Measurements from ENCODE around the gene EBP. TPM values are rescaled to one million over a fixed set of nuclear protein-coding genes. Genes with fewer than 3 reads are reported as not detected.

Gene EBP
- polyA plus RNA-seq, 1 donor (not counting 4 experiments of a cell fraction or from before 2014, with no cell fraction given), result 194 TPM

DNA sequence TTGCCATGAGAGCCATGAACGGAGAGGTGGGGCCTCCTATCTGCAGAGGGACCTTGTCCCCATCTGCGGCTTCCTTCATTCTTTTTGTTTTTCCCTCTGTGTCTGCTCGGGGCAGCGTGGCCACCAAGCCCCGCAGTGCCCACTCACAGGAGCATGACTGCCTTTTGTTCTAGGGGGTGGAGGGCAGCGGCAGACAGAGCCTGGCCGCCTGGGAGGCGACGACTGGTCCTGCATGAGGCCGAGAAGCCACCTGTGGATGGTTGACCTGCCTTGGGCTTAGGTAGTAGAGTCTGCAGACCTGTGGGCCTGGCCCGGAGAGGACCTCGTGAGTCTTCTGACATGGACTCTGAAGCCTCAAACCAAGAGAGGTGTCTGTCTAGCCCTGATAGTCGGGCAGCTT lies 54.0 kb downstream of the EBP start:
- Histone ChIP-seq H3K4me3 (ENCODE audit: control insufficient read depth in 2 of 3, extremely low read depth in 1 of 3, insufficient read depth in 2 of 3, low read depth in 1 of 3, low read length in 3 of 3) (peak overlapping the region; percentile 60 to 92 (median 63)), H4K20me1 (ENCODE audit: control insufficient read depth, extremely low read depth, insufficient read depth, low read length) (no peaks in the 10 kb centered on the region), H3K27ac (ENCODE audit: control insufficient read depth, insufficient read depth, low read length) (peak overlapping the region; percentile 96), H3K9me1 (ENCODE audit: control insufficient read depth, extremely low read depth, insufficient read depth, low read length) (no peaks in the 10 kb centered on the region), H3K27me3 (ENCODE audit: control insufficient read depth, extremely low read depth, insufficient read depth, low read length) (no peaks in the 10 kb centered on the region), H3K79me2 (ENCODE audit: control insufficient read depth, insufficient read depth, low read length) (peaks cover 20% of the 10 kb centered on the region), H3K36me3 (ENCODE audit: control insufficient read depth in 2 of 2, extremely low read depth in 1 of 2, insufficient read depth in 2 of 2, low read length in 2 of 2) (peaks cover 6 to 16% of the 10 kb centered on the region in 2 experiments), H2AFZ (ENCODE audit: control insufficient read depth, low read length) (no peak overlapping the region), H3K4me2 (ENCODE audit: control insufficient read depth, extremely low read depth, insufficient read depth, low read depth, low read length) (peak overlapping the region; percentile 85), H3K9ac (ENCODE audit: control insufficient read depth, extremely low read depth, insufficient read depth, low read length) (peak overlapping the region; percentile 98), H3K9me3 (ENCODE audit: control insufficient read depth, low read depth, low read length) (no peaks in the 10 kb centered on the region), H3K4me1 (ENCODE audit: control insufficient read depth, extremely low read depth, insufficient read depth, low read length) (peaks cover 26% of the 10 kb centered on the region)
- FAIRE-seq (no peak), DNase-seq (ENCODE audit: low read depth, low spot score) (no peak)
- dilution Hi-C loops (cut with MboI; ENCODE audit: extremely low pct_ligation_motif_present, low sequenced_read_pairs), result no loop called here
- TF ChIP-seq, protein P1, sequence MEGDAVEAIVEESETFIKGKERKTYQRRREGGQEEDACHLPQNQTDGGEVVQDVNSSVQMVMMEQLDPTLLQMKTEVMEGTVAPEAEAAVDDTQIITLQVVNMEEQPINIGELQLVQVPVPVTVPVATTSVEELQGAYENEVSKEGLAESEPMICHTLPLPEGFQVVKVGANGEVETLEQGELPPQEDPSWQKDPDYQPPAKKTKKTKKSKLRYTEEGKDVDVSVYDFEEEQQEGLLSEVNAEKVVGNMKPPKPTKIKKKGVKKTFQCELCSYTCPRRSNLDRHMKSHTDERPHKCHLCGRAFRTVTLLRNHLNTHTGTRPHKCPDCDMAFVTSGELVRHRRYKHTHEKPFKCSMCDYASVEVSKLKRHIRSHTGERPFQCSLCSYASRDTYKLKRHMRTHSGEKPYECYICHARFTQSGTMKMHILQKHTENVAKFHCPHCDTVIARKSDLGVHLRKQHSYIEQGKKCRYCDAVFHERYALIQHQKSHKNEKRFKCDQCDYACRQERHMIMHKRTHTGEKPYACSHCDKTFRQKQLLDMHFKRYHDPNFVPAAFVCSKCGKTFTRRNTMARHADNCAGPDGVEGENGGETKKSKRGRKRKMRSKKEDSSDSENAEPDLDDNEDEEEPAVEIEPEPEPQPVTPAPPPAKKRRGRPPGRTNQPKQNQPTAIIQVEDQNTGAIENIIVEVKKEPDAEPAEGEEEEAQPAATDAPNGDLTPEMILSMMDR (optimal IDR thresholded peaks at IDR 0.05 in 1 of 3, IDR thresholded peaks at IDR 0.05 in 1 of 3, conservative IDR thresholded peaks at IDR 0.05 in 1 of 3; ENCODE audit: extremely low read depth in 1 of 3, insufficient read depth in 2 of 3, low read length in 3 of 3), result no peak
- no peak for TF ChIP-seq EZH2 (IDR thresholded peaks at IDR 0.05; ENCODE audit: low read length)

DNA sequence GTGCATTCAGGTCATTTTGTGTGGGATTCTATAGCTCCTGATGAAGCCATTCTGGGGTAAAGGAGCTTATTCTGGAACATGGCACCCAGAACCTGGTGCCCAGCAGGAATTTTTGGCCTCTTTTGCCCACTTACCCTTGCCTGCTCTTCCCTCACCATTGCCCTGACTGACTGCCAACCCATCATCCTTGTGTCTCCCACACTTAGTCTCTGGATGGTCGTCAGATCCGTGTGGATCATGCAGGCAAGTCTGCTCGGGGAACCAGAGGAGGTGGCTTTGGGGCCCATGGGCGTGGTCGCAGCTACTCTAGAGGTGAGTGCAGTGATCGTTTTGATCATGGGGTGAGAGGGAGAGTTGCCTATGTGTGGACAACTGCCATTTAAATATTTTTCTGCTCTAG lies 54.5 kb downstream of the EBP start:
- Histone ChIP-seq H3K4me2 (ENCODE audit: control insufficient read depth, extremely low read depth, insufficient read depth, low read depth, low read length) (peak overlapping the region; percentile 85), H3K4me3 (ENCODE audit: control insufficient read depth in 2 of 3, extremely low read depth in 1 of 3, insufficient read depth in 2 of 3, low read depth in 1 of 3, low read length in 3 of 3) (peak overlapping the region; percentile 60 to 92 (median 63)), H3K4me1 (ENCODE audit: control insufficient read depth, extremely low read depth, insufficient read depth, low read length) (peaks cover 27% of the 10 kb centered on the region), H4K20me1 (ENCODE audit: control insufficient read depth, extremely low read depth, insufficient read depth, low read length) (no peaks in the 10 kb centered on the region), H2AFZ (ENCODE audit: control insufficient read depth, low read length) (no peak overlapping the region), H3K36me3 (ENCODE audit: control insufficient read depth in 2 of 2, extremely low read depth in 1 of 2, insufficient read depth in 2 of 2, low read length in 2 of 2) (peaks cover 6 to 16% of the 10 kb centered on the region in 2 experiments), H3K79me2 (ENCODE audit: control insufficient read depth, insufficient read depth, low read length) (peaks cover 20% of the 10 kb centered on the region), H3K27ac (ENCODE audit: control insufficient read depth, insufficient read depth, low read length) (peak overlapping the region; percentile 96), H3K9me1 (ENCODE audit: control insufficient read depth, extremely low read depth, insufficient read depth, low read length) (no peaks in the 10 kb centered on the region), H3K27me3 (ENCODE audit: control insufficient read depth, extremely low read depth, insufficient read depth, low read length) (no peaks in the 10 kb centered on the region), H3K9ac (ENCODE audit: control insufficient read depth, extremely low read depth, insufficient read depth, low read length) (peak overlapping the region; percentile 98), H3K9me3 (ENCODE audit: control insufficient read depth, low read depth, low read length) (no peaks in the 10 kb centered on the region)
- DNase-seq (ENCODE audit: low read depth, low spot score) (no peak), FAIRE-seq (no peak)
- dilution Hi-C loops (cut with MboI; ENCODE audit: extremely low pct_ligation_motif_present, low sequenced_read_pairs), result no loop called here
- TF ChIP-seq, protein P1 (optimal IDR thresholded peaks at IDR 0.05 in 1 of 3, IDR thresholded peaks at IDR 0.05 in 1 of 3, conservative IDR thresholded peaks at IDR 0.05 in 1 of 3; ENCODE audit: extremely low read depth in 1 of 3, insufficient read depth in 2 of 3, low read length in 3 of 3), result no peak
- TF ChIP-seq EZH2 (IDR thresholded peaks at IDR 0.05; ENCODE audit: low read length), result no peak

Other genes with a start within 250 kb of the EBP start
- not detected in 3 replicates for gene SSX3, start 165.1 kb upstream of the EBP start, polyA plus RNA-seq
- not detected in 3 replicates for gene SSX4, start 138.3 kb upstream of the EBP start, polyA plus RNA-seq
- not detected in 3 replicates for gene SSX4B, start 109.8 kb upstream of the EBP start, polyA plus RNA-seq
- 199 to 339 TPM (median 316 TPM) in 3 replicates for gene SLC38A5, start 51.5 kb upstream of the EBP start, polyA plus RNA-seq
- gene FTSJ1, start 45.6 kb upstream of the EBP start, polyA plus RNA-seq, result 60.6 to 93.4 TPM (median 62.7 TPM) in 3 replicates
- gene PORCN, start 12.8 kb upstream of the EBP start, polyA plus RNA-seq, result 52.2 to 78.4 TPM (median 69.3 TPM) in 3 replicates
- gene TBC1D25, start 17.9 kb downstream of the EBP start, polyA plus RNA-seq, result 6.1 to 11.9 TPM (median 9.2 TPM) in 3 replicates
- gene RBM3, start 52.7 kb downstream of the EBP start, polyA plus RNA-seq, result 237 to 327 TPM (median 282 TPM) in 3 replicates
- 32.8 to 48.0 TPM (median 40.6 TPM) in 3 replicates for gene WDR13, start 75.7 kb downstream of the EBP start, polyA plus RNA-seq
- 0.05 to 0.09 TPM (median 0.07 TPM) in 3 replicates for gene WAS, start 162.0 kb downstream of the EBP start, polyA plus RNA-seq
- gene SUV39H1, start 174.9 kb downstream of the EBP start, polyA plus RNA-seq, result 3.1 to 9.4 TPM (median 4.9 TPM) in 3 replicates
- gene GLOD5, start 239.9 kb downstream of the EBP start, polyA plus RNA-seq, result not detected in 3 replicates